Astrocyte (in vitro differentiated cells and primary cell): ENCODE measurements around the gene LRP10.

Experiments
- EZH2 ChIP-seq: IDR thresholded peaks from 2 replicates; pipeline ENCODE4 v1.6.1; 2012; ENCODE audit warnings: mild to moderate bottlenecking, low read length, inconsistent platforms; ENCODE audit not compliant: insufficient read depth
- TF ChIP-seq, protein P1 (sequence below): IDR thresholded peaks from 2 replicates; pipeline ENCODE4 v1.5.1; 2011; ENCODE audit warnings: low read depth, mild to moderate bottlenecking, inconsistent platforms, low read length, moderate library complexity; ENCODE audit not compliant: insufficient read depth

DNA sequence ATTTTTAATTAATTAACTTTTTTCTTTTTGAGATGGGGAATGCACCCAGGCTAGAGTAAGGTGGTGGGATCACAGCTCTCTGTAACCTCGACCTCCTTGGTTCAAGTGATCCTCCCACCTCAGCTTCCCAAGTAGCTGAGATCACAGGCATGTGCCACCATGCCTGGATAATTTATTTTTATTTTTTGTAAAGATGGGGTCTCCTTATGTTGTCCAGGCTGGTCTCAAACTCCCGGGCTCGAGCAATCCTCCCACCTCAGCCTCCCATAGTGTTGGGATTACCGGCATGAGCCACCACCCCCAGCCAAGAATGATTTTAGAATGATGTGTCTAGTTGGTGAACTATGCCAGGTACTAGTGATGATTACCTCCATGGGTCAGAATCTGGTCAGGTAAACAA, 6.6 kb upstream of the LRP10 start:
- TF ChIP-seq, protein P1, sequence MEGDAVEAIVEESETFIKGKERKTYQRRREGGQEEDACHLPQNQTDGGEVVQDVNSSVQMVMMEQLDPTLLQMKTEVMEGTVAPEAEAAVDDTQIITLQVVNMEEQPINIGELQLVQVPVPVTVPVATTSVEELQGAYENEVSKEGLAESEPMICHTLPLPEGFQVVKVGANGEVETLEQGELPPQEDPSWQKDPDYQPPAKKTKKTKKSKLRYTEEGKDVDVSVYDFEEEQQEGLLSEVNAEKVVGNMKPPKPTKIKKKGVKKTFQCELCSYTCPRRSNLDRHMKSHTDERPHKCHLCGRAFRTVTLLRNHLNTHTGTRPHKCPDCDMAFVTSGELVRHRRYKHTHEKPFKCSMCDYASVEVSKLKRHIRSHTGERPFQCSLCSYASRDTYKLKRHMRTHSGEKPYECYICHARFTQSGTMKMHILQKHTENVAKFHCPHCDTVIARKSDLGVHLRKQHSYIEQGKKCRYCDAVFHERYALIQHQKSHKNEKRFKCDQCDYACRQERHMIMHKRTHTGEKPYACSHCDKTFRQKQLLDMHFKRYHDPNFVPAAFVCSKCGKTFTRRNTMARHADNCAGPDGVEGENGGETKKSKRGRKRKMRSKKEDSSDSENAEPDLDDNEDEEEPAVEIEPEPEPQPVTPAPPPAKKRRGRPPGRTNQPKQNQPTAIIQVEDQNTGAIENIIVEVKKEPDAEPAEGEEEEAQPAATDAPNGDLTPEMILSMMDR = no peak
- no peak for TF ChIP-seq EZH2
